Endodermal cell (in vitro differentiated cells): ENCODE results near the gene NAPB. TPM values are rescaled to one million over a fixed set of nuclear protein-coding genes. Genes with fewer than 3 reads are reported as not detected.

ENCODE experiments used
- DNase-seq: peaks from one replicate; pipeline ENCODE4 v3.0.0-alpha.2; 2017
- H3K27ac ChIP-seq: 2 replicates; pipeline ENCODE4 v1.5.1; 2013; ENCODE audit warnings: mild to moderate bottlenecking, low read depth, low read length, moderate library complexity
- H3K27me3 ChIP-seq: 2 replicates; pipeline ENCODE4 v1.6.1; 2013; ENCODE audit warnings: mild to moderate bottlenecking, low read length, moderate library complexity; ENCODE audit not compliant: insufficient read depth, control insufficient read depth, poor library complexity, severe bottlenecking
- H3K36me3 ChIP-seq: 2 replicates; pipeline ENCODE4 v1.7.0; 2013; ENCODE audit warnings: mild to moderate bottlenecking, low read length, moderate library complexity; ENCODE audit not compliant: control insufficient read depth, insufficient read depth
- H3K4me1 ChIP-seq: one replicate; pipeline ENCODE4 v1.7.0; 2013; ENCODE audit warnings: low read length; ENCODE audit not compliant: control insufficient read depth, insufficient read depth
- H3K4me3 ChIP-seq: 2 replicates; pipeline ENCODE4 v1.5.1; 2013; ENCODE audit warnings: mild to moderate bottlenecking, low read length, moderate library complexity
- H3K9ac ChIP-seq: 2 replicates; pipeline ENCODE4 v1.6.1; 2013; ENCODE audit warnings: mild to moderate bottlenecking, low read length, moderate library complexity; ENCODE audit not compliant: poor library complexity, severe bottlenecking; ENCODE audit errors: extremely low read depth
- H3K9me3 ChIP-seq: 2 replicates; pipeline ENCODE4 v1.6.1; 2013; ENCODE audit warnings: mild to moderate bottlenecking, low read length, moderate library complexity; ENCODE audit not compliant: control insufficient read depth
- H3K27ac Mint-ChIP-seq: 2 replicates; pipeline ENCODE4 v1.8.0; 2020; ENCODE audit warnings: mixed read lengths
- H3K27me3 Mint-ChIP-seq: 2 replicates; pipeline ENCODE4 v1.8.0; 2021; ENCODE audit warnings: mild to moderate bottlenecking, mixed read lengths; ENCODE audit not compliant: insufficient read depth
- H3K36me3 Mint-ChIP-seq: 2 replicates; pipeline ENCODE4 v1.8.0; 2020; ENCODE audit warnings: low read depth, mixed read lengths
- H3K4me1 Mint-ChIP-seq: 2 replicates; pipeline ENCODE4 v1.8.0; 2020; ENCODE audit warnings: mixed read lengths
- H3K4me3 Mint-ChIP-seq: 2 replicates; pipeline ENCODE4 v1.8.0; 2020; ENCODE audit warnings: mild to moderate bottlenecking, moderate library complexity, mixed read lengths
- H3K9me3 Mint-ChIP-seq: 2 replicates; pipeline ENCODE4 v1.8.0; 2020; ENCODE audit warnings: mild to moderate bottlenecking, mixed read lengths
- WGBS, 2 experiments: methylation state at CpG; one replicate each; pipeline versions ENCODE4 v1.1.5 to v1.1.7; 2013; ENCODE audit warnings: missing lambda C conversion rate in 2 of 2, mixed read lengths in 1 of 2; ENCODE audit not compliant: insufficient coverage in 1 of 2, insufficient read length in 1 of 2; 5-methylcytosine and 5-hydroxymethylcytosine counted together
- total RNA-seq, 2 donors: library from RNA; stranded (reverse); fragmentation: NEBNext Ultra II Directional in 1 of 2; extraction: Animal tissue kit (Norgen Biotek cat#: 25700) in 1 of 2; gene quantifications; 2 replicates in 1 of 2; 3 replicates in 1 of 2; pipeline ENCODE4 v1.2.1, GENCODE V29; 2021
- TF ChIP-seq, protein P1 (sequence below): fragments of 200-600 bp; sonication (generic); conservative IDR thresholded peaks from 2 replicates; pipeline ENCODE4 v1.5.0; 2021; ENCODE audit warnings: antibody characterized with exemption, mild to moderate bottlenecking

NAPB gene
- total RNA-seq, 2 donors from 2014 or later = 15.7 to 16.5 TPM

DNA sequence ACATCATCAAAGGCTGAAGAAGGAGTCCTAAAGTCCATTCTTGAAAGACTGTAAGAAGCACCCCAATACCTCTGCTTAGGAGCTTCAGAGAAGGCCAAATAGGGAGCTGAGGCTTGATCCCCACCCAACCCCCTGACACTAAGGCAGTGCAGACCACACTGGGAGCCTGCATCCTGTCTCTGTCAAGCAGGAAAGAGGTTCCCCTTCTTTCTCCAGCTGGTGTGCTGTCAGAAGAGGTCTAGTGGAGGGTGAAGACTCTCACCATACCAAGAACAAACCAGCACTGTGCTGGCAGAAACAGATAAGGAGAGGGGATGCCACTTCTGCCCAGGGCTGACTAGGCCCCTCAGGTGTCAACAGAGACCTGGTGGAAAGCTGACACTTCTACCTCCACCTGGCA is 39.4 kb downstream of the NAPB start:
- no peak overlapping the region for H3K27ac Mint-ChIP-seq
- DNase-seq = no peak
- no peak overlapping the region for H3K27ac ChIP-seq
- H3K4me3 ChIP-seq = no peak overlapping the region
- H3K27me3 ChIP-seq = no peaks in the 10 kb centered on the region
- no peak overlapping the region for H3K9ac ChIP-seq
- peaks cover 23% of the 10 kb centered on the region for H3K9me3 ChIP-seq
- no peaks in the 10 kb centered on the region for H3K27me3 Mint-ChIP-seq
- no peak overlapping the region for H3K4me3 Mint-ChIP-seq
- H3K4me1 Mint-ChIP-seq = no peaks in the 10 kb centered on the region
- no peaks in the 10 kb centered on the region for H3K4me1 ChIP-seq
- peaks cover 64% of the 10 kb centered on the region for H3K36me3 ChIP-seq
- peaks cover 6% of the 10 kb centered on the region for H3K9me3 Mint-ChIP-seq
- TF ChIP-seq, protein P1, sequence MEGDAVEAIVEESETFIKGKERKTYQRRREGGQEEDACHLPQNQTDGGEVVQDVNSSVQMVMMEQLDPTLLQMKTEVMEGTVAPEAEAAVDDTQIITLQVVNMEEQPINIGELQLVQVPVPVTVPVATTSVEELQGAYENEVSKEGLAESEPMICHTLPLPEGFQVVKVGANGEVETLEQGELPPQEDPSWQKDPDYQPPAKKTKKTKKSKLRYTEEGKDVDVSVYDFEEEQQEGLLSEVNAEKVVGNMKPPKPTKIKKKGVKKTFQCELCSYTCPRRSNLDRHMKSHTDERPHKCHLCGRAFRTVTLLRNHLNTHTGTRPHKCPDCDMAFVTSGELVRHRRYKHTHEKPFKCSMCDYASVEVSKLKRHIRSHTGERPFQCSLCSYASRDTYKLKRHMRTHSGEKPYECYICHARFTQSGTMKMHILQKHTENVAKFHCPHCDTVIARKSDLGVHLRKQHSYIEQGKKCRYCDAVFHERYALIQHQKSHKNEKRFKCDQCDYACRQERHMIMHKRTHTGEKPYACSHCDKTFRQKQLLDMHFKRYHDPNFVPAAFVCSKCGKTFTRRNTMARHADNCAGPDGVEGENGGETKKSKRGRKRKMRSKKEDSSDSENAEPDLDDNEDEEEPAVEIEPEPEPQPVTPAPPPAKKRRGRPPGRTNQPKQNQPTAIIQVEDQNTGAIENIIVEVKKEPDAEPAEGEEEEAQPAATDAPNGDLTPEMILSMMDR = no peak
- H3K36me3 Mint-ChIP-seq = peaks cover 75% of the 10 kb centered on the region

DNA sequence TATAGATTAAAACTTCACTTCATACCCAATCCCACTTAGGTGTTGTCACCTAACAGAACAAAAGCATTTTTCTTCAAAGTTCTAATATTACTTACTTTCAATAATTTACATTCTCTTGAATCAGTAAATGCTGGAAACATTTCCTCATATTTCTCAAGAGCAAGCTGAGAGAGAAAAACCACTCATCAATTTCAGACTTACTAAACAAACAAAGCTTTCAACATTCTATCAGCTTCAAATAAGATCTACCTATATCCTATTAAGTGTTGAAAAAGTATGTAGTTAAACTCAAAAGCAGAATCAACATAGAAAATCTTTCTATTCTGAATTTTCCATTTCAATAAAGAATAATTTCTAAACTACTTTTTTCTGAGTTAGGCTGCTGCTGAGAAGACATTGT is 41.5 kb downstream of the NAPB start:
- no peaks in the 10 kb centered on the region for H3K4me1 Mint-ChIP-seq
- H3K4me3 Mint-ChIP-seq = no peak overlapping the region
- H3K9ac ChIP-seq = no peak overlapping the region
- no peaks in the 10 kb centered on the region for H3K27me3 ChIP-seq
- H3K4me1 ChIP-seq = no peaks in the 10 kb centered on the region
- H3K36me3 ChIP-seq = peaks cover 73% of the 10 kb centered on the region
- H3K9me3 ChIP-seq = peaks cover 17% of the 10 kb centered on the region
- TF ChIP-seq, protein P1 = no peak
- no peak overlapping the region for H3K27ac ChIP-seq
- no peak overlapping the region for H3K27ac Mint-ChIP-seq
- no peak overlapping the region for H3K4me3 ChIP-seq
- peaks cover 6% of the 10 kb centered on the region for H3K9me3 Mint-ChIP-seq
- H3K36me3 Mint-ChIP-seq = peaks cover 78% of the 10 kb centered on the region
- no peak for DNase-seq
- no peaks in the 10 kb centered on the region for H3K27me3 Mint-ChIP-seq

DNA sequence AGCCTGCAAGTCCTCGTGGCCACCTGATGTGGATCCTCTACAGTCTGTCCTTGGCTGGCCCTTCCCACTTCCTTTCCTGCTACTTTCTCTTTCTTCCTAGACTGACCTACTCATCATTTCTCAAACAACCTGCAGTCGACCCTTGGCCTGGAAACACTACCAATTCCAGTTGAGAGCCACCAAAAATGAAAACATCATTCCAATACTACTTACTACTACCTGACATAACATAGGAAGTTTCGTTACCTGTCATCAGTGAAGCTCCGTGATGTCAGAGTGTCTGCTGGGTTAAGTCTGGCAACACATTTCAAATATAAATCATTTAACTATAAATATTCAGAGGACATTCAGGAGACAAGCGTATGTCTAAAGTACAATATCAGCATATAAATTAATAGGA is 45.5 kb downstream of the NAPB start:
- H3K36me3 ChIP-seq = peaks cover 83% of the 10 kb centered on the region
- H3K4me1 ChIP-seq = no peaks in the 10 kb centered on the region
- no peaks in the 10 kb centered on the region for H3K9me3 ChIP-seq
- Mint-ChIP-seq H3K9me3 (no peaks in the 10 kb centered on the region), H3K4me1 (no peaks in the 10 kb centered on the region), H3K36me3 (peaks cover 77% of the 10 kb centered on the region), H3K27me3 (no peaks in the 10 kb centered on the region), H3K4me3 (no peak overlapping the region), H3K27ac (no peak overlapping the region)
- H3K27me3 ChIP-seq = no peaks in the 10 kb centered on the region
- WGBS, 2 experiments = 89 to 93% methylated on average over 3 to 5 of the region's 5 CpGs
- DNase-seq = no peak
- TF ChIP-seq, protein P1 = no peak
- no peak overlapping the region for H3K4me3 ChIP-seq
- H3K9ac ChIP-seq = no peak overlapping the region
- no peak overlapping the region for H3K27ac ChIP-seq
